ENCODE data around the gene UBE2G2.

- TF ChIP-seq CTCF (IDR thresholded peaks at IDR 0.05 in 8 of 11, conservative IDR thresholded peaks at IDR 0.05 in 3 of 11) (no peak), POLR2A (IDR thresholded peaks at IDR 0.05) (no peak)
Measured at GRCh38 chr21:44840771-44841170, 39.2 kb upstream of the UBE2G2 start.

Data from spleen (tissue), 7 donors.